Measurements from ENCODE around the gene KRT79.
"Not testable (repeated sequence)": the region's sequence is repeated elsewhere in the genome, so short reads cannot be mapped to it uniquely, and the experiment has no call there.

KRT79 gene

GRCh38 chr12:52806821-52807543 is 27.1 kb downstream of the KRT79 start:
- DNase-seq (ENCODE audit: low read depth in 2 of 2, low spot score in 1 of 2) = no peak

GRCh38 chr12:52806169-52806811 is 27.8 kb downstream of the KRT79 start:
- DNase-seq (ENCODE audit: low read depth in 2 of 2, low spot score in 1 of 2) = no peak

- DNase-seq (ENCODE audit: low read depth in 2 of 2, low spot score in 1 of 2) = no peak
Measured at GRCh38 chr12:52805739-52806138, 28.4 kb downstream of the KRT79 start.

GRCh38 chr12:52805000-52805399 is 29.1 kb downstream of the KRT79 start:
- DNase-seq (ENCODE audit: low read depth in 2 of 2, low spot score in 1 of 2) = no peak

GRCh38 chr12:52802442-52802841 is 31.7 kb downstream of the KRT79 start:
- DNase-seq (ENCODE audit: low read depth in 2 of 2, low spot score in 1 of 2) = no peak

- DNase-seq (ENCODE audit: low read depth in 2 of 2, low spot score in 1 of 2) = no peak
Measured at GRCh38 chr12:52801773-52802172, 32.3 kb downstream of the KRT79 start.

GRCh38 chr12:52800259-52800917 is 33.7 kb downstream of the KRT79 start:
- no peak for DNase-seq (ENCODE audit: low read depth in 2 of 2, low spot score in 1 of 2)

GRCh38 chr12:52799505-52800211 is 34.5 kb downstream of the KRT79 start:
- DNase-seq (ENCODE audit: low read depth in 2 of 2, low spot score in 1 of 2) = no peak

GRCh38 chr12:52798671-52799504 is 35.2 kb downstream of the KRT79 start:
- no peak for DNase-seq (ENCODE audit: low read depth in 2 of 2, low spot score in 1 of 2)

GRCh38 chr12:52798003-52798670 is 36.0 kb downstream of the KRT79 start:
- no peak for DNase-seq (ENCODE audit: low read depth in 2 of 2, low spot score in 1 of 2)

GRCh38 chr12:52797529-52797894 is 36.6 kb downstream of the KRT79 start:
- no peak for DNase-seq (ENCODE audit: low read depth in 2 of 2, low spot score in 1 of 2)

GRCh38 chr12:52796839-52797528 is 37.1 kb downstream of the KRT79 start:
- no peak for DNase-seq (ENCODE audit: low read depth in 2 of 2, low spot score in 1 of 2)

- DNase-seq (ENCODE audit: low read depth in 2 of 2, low spot score in 1 of 2) = no peak
Measured at GRCh38 chr12:52796429-52796794, 37.7 kb downstream of the KRT79 start.

GRCh38 chr12:52795694-52796428 is 38.2 kb downstream of the KRT79 start, which contains the start of gene KRT3:
Gene KRT3 (minus strand): TSS chr12:52796117. CDS start chr12:52796042, 75 bp downstream.
- no peak for DNase-seq (ENCODE audit: low read depth in 2 of 2, low spot score in 1 of 2)

- not testable (repeated sequence) for DNase-seq (ENCODE audit: low read depth in 2 of 2, low spot score in 1 of 2)
Measured at GRCh38 chr12:52795332-52795674, 38.8 kb downstream of the KRT79 start.

GRCh38 chr12:52794479-52795331 is 39.4 kb downstream of the KRT79 start:
- no peak for DNase-seq (ENCODE audit: low read depth in 2 of 2, low spot score in 1 of 2)

GRCh38 chr12:52792185-52793029 is 41.7 kb downstream of the KRT79 start:
- DNase-seq (ENCODE audit: low read depth in 2 of 2, low spot score in 1 of 2) = no peak

Data from stimulated activated CD8-positive, alpha-beta memory T cell treated with anti-CD3 and anti-CD28 coated beads, Interleukin-4, amount 100 ng/mL, for 1 hour (primary cell).